DND-41 (cell line): ENCODE measurements around the gene C14orf180.

Experiments used
- ATAC-seq: fragments of 200-7000 bp; cut with Tn5 transposase; 3 replicates; pipeline ENCODE4 v1.9.1; 2021; ENCODE audit warnings: low read depth; ENCODE audit not compliant: insufficient read depth
- DNase-seq: peaks from one replicate; pipeline ENCODE4 v3.0.0-alpha.2; 2020
- H2AFZ ChIP-seq: 2 replicates; pipeline ENCODE4 v1.6.0; 2012; ENCODE audit warnings: low read depth, low read length
- H3K27ac ChIP-seq: 2 replicates; pipeline ENCODE4 v1.5.1; 2012; ENCODE audit warnings: low read length, inconsistent platforms
- H3K27me3 ChIP-seq: fragments of 200-600 bp; sonication (generic); 2 replicates; pipeline ENCODE4 v1.6.0; 2012; ENCODE audit warnings: low read length, mild to moderate bottlenecking, inconsistent platforms; ENCODE audit not compliant: insufficient read depth, poor library complexity
- H3K36me3 ChIP-seq: 2 replicates; pipeline ENCODE4 v1.5.1; 2012; ENCODE audit warnings: low read length, inconsistent platforms; ENCODE audit not compliant: insufficient read depth
- H3K4me1 ChIP-seq: 2 replicates; pipeline ENCODE4 v1.5.1; 2012; ENCODE audit warnings: mild to moderate bottlenecking, low read length; ENCODE audit not compliant: insufficient read depth
- H3K4me2 ChIP-seq: 2 replicates; pipeline ENCODE4 v1.6.0; 2012; ENCODE audit warnings: mild to moderate bottlenecking, moderate library complexity, low read length, inconsistent platforms; ENCODE audit not compliant: insufficient read depth
- H3K4me3 ChIP-seq, 2 experiments: fragments of 200-600 bp in 1 of 2; shearing (Covaris generic) in 1 of 2; 2 replicates each; pipeline ENCODE4 v1.5.1; 2012 to 2016; ENCODE audit warnings: inconsistent platforms in 2 of 2, low read length in 2 of 2, mild to moderate bottlenecking in 2 of 2, low read depth in 1 of 2, moderate library complexity in 1 of 2
- H3K79me2 ChIP-seq: 2 replicates; pipeline ENCODE4 v1.6.0; 2012; ENCODE audit warnings: low read length, inconsistent platforms; ENCODE audit not compliant: insufficient read depth
- H3K9ac ChIP-seq: 2 replicates; pipeline ENCODE4 v1.6.0; 2012; ENCODE audit warnings: low read depth, mild to moderate bottlenecking, inconsistent platforms, low read length, moderate library complexity
- H3K9me3 ChIP-seq: 2 replicates; pipeline ENCODE4 v1.5.1; 2012; ENCODE audit warnings: low read length, moderate library complexity, mild to moderate bottlenecking, inconsistent platforms; ENCODE audit not compliant: insufficient read depth, severe bottlenecking
- H4K20me1 ChIP-seq: 2 replicates; pipeline ENCODE4 v1.6.0; 2012; ENCODE audit warnings: low read length; ENCODE audit not compliant: insufficient read depth
- CTCF ChIP-seq: IDR thresholded peaks from 2 replicates; pipeline ENCODE4 v1.5.1; 2012; ENCODE audit warnings: borderline replicate concordance, low read length, moderate library complexity, mild to moderate bottlenecking; ENCODE audit not compliant: poor library complexity, severe bottlenecking; ENCODE audit errors: extremely low read depth
- EZH2 ChIP-seq: IDR thresholded peaks from 3 replicates; pipeline ENCODE4 v1.6.1; 2012; ENCODE audit warnings: borderline replicate concordance, low read depth, mild to moderate bottlenecking, moderate library complexity, low read length, inconsistent platforms; ENCODE audit not compliant: severe bottlenecking

The C14orf180 gene

GRCh38 chr14:104551851-104552737 lies 27.5 kb upstream of the C14orf180 start:
- no peaks in the 10 kb centered on the region for H3K79me2 ChIP-seq
- H3K36me3 ChIP-seq: no peaks in the 10 kb centered on the region
- ATAC-seq (no peak), DNase-seq (no peak)
- H4K20me1 ChIP-seq: peaks cover 2% of the 10 kb centered on the region; the same call in 1 of the 2 replicates
- no peak for TF ChIP-seq EZH2
- no peak for TF ChIP-seq CTCF
- H3K4me2 ChIP-seq: no peak overlapping the region
- H3K9ac ChIP-seq: no peak overlapping the region
- peaks cover 4% of the 10 kb centered on the region for H3K27me3 ChIP-seq
- H3K4me1 ChIP-seq: no peaks in the 10 kb centered on the region
- H2AFZ ChIP-seq: no peak overlapping the region
- no peak overlapping the region for H3K27ac ChIP-seq
- no peak overlapping the region for H3K4me3 ChIP-seq
- H3K9me3 ChIP-seq: no peaks in the 10 kb centered on the region

DNA sequence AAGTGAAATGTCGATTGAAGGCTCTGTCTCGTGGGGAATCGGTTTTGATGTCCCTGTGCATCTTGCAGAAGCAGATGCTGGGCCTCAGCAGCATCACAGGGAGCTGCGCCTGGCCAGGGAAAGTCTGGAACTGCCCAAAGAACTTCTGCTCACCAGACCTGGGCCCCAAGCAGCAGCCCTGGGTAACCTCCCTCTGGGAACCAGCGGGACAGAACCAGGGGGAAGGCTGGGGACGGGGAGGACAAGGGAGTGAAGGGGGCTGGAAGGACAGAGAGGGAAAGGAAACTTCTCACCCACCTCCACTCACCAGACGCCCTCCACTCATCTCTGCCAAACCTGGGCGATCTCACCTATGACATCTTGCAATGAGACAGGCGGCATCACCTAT lies 26.8 kb upstream of the C14orf180 start:
- Histone ChIP-seq H3K9ac (no peak overlapping the region), H3K36me3 (no peaks in the 10 kb centered on the region), H4K20me1 (peaks cover 5% of the 10 kb centered on the region), H3K27me3 (peaks cover 9% of the 10 kb centered on the region), H3K27ac (no peak overlapping the region), H3K4me3 (no peak overlapping the region), H3K4me2 (no peak overlapping the region), H3K4me1 (no peaks in the 10 kb centered on the region), H3K9me3 (no peaks in the 10 kb centered on the region), H2AFZ (no peak overlapping the region), H3K79me2 (no peaks in the 10 kb centered on the region)
- no peak for ATAC-seq
- DNase-seq: no peak
- TF ChIP-seq CTCF (no peak), EZH2 (no peak)

GRCh38 chr14:104553166-104554087 lies 26.1 kb upstream of the C14orf180 start:
- peaks cover 7% of the 10 kb centered on the region for H4K20me1 ChIP-seq
- DNase-seq (no peak), ATAC-seq (no peak)
- no peaks in the 10 kb centered on the region for H3K79me2 ChIP-seq
- no peaks in the 10 kb centered on the region for H3K36me3 ChIP-seq
- TF ChIP-seq EZH2: no peak
- TF ChIP-seq CTCF: no peak
- H3K4me1 ChIP-seq: no peaks in the 10 kb centered on the region
- no peaks in the 10 kb centered on the region for H3K9me3 ChIP-seq
- no peak overlapping the region for H3K4me2 ChIP-seq
- no peak overlapping the region for H3K27ac ChIP-seq
- no peak overlapping the region for H3K9ac ChIP-seq
- H2AFZ ChIP-seq: no peak overlapping the region
- no peak overlapping the region for H3K4me3 ChIP-seq
- H3K27me3 ChIP-seq: peaks cover 11% of the 10 kb centered on the region
